Activated T-helper 2 cell treated with anti-CD3 and anti-CD28 coated beads, Interferon-gamma antibody, Interleukin-2, Interleukin-4, amounts not matched to agents 10 μg/mL and 5 μg/mL and 100 μg/mL, durations not matched to agents 14 hours and 24 hours and 36 hours (primary cell): ENCODE data around the gene PRSS23. TPM values are rescaled to one million over a fixed set of nuclear protein-coding genes. Genes with fewer than 3 reads are reported as not detected.
"Not testable (repeated sequence)": the region's sequence is repeated elsewhere in the genome, so short reads cannot be mapped to it uniquely, and the experiment has no call there.

ENCODE experiments used
- DNase-seq: peaks from one replicate; pipeline ENCODE4 v3.0.0; 2021; ENCODE audit warnings: low spot score
- H3K27ac Mint-ChIP-seq: one replicate; pipeline ENCODE4 v1.8.0; 2021; ENCODE audit warnings: mixed read lengths
- H3K27me3 Mint-ChIP-seq: one replicate; pipeline ENCODE4 v1.8.0; 2021; ENCODE audit warnings: low read depth, mixed read lengths
- H3K36me3 Mint-ChIP-seq: one replicate; pipeline ENCODE4 v1.8.0; 2021; ENCODE audit warnings: low read depth, mixed read lengths
- H3K4me1 Mint-ChIP-seq: one replicate; pipeline ENCODE4 v1.8.0; 2021; ENCODE audit warnings: low read depth, mixed read lengths
- H3K4me3 Mint-ChIP-seq: one replicate; pipeline ENCODE4 v1.8.0; 2021; ENCODE audit warnings: low read depth, mild to moderate bottlenecking, moderate library complexity, mixed read lengths
- H3K9me3 Mint-ChIP-seq: one replicate; pipeline ENCODE4 v1.8.0; 2021; ENCODE audit warnings: mixed read lengths
- intact Hi-C: fragments of 100-400 bp; cut with micrococcal nuclease; formaldehyde crosslinking; loops from one replicate; pipeline ENCODE4 v1.15.1; 2023
- total RNA-seq: library from RNA; stranded (reverse); gene quantifications from 2 replicates; pipeline ENCODE4 v1.2.3, GENCODE V29; 2022

The PRSS23 gene
- total RNA-seq, 1 donor from 2014 or later: 5.4 TPM

- H3K27ac Mint-ChIP-seq, H3K4me1 Mint-ChIP-seq, H3K4me3 Mint-ChIP-seq, DNase-seq, H3K36me3 Mint-ChIP-seq, intact Hi-C loops, H3K9me3 Mint-ChIP-seq: not testable (repeated sequence)
- H3K27me3 Mint-ChIP-seq: peaks cover 14% of the 10 kb centered on the region
Measured at GRCh38 chr11:86844762-86845508, 44.6 kb downstream of the PRSS23 start.

GRCh38 chr11:86848132-86848531 is 47.8 kb downstream of the PRSS23 start:
- Mint-ChIP-seq H3K36me3 (no peaks in the 10 kb centered on the region), H3K9me3 (no peaks in the 10 kb centered on the region), H3K27me3 (peaks cover 2% of the 10 kb centered on the region), H3K27ac (no peak overlapping the region), H3K4me1 (no peaks in the 10 kb centered on the region), H3K4me3 (no peak overlapping the region)
- DNase-seq: no peak
- intact Hi-C loops: no loop called here

GRCh38 chr11:86849679-86850078 is 49.3 kb downstream of the PRSS23 start:
- Mint-ChIP-seq H3K4me3 (no peak overlapping the region), H3K27me3 (no peaks in the 10 kb centered on the region), H3K9me3 (no peaks in the 10 kb centered on the region), H3K27ac (no peak overlapping the region), H3K4me1 (no peaks in the 10 kb centered on the region), H3K36me3 (no peaks in the 10 kb centered on the region)
- intact Hi-C loops: no loop called here
- DNase-seq: no peak

Other genes with a start within 250 kb of the PRSS23 start
- gene ME3, start 127.9 kb upstream of the PRSS23 start, total RNA-seq: 3.5 and 4.1 TPM in 2 replicates
- 0.11 and 0.16 TPM in 2 replicates for gene FZD4, start 154.9 kb downstream of the PRSS23 start, total RNA-seq
- gene TMEM135, start 237.4 kb downstream of the PRSS23 start, total RNA-seq: 39.7 and 40.2 TPM in 2 replicates